HepG2 (cell line): ENCODE results near the gene G6PC3. TPM values are rescaled to one million over a fixed set of nuclear protein-coding genes. Genes with fewer than 3 reads are reported as not detected.

Experiments
- ATAC-seq: fragments of 200-7000 bp; cut with Tn5 transposase; 3 replicates; pipeline ENCODE4 v1.9.1; 2020; ENCODE audit warnings: mild to moderate bottlenecking, moderate library complexity
- BruUV-seq: library from RNA; stranded (reverse); fragments of 400-500 nt; replicated peaks from 2 replicates; lab custom pipeline; 2021; lab: Mats Ljungman, UMichigan
- CTCF ChIA-PET: fragments of 300-600 bp; formaldehyde crosslinking; extraction: SDS; loops from one replicate; lab custom pipeline; 2021; ENCODE audit warnings: low total read pairs, inconsistent platforms, low intra/inter-chr PET ratio; lab: Yijun Ruan, JAX
- POLR2A ChIA-PET: fragments of 350-600 bp; sonication (Branson Sonifier 250); formaldehyde crosslinking; loops from one replicate; lab custom pipeline; 2020; ENCODE audit warnings: antibody characterized with exemption, inconsistent platforms; lab: Yijun Ruan, JAX
- DNase-seq: peaks from one replicate; pipeline ENCODE4 v3.0.0-alpha.2; 2015; ENCODE audit warnings: low spot score
- FAIRE-seq: peaks from 3 replicates; lab custom pipeline; 2011; peaks lifted over from hg19 to GRCh38; lab: Jason Lieb, UNC
- H2AFZ ChIP-seq: one replicate; pipeline ENCODE4 v1.6.1; 2011; ENCODE audit warnings: low read length, inconsistent platforms
- H3K27ac ChIP-seq: fragments of 300-600 bp; 3 replicates; pipeline ENCODE4 v1.8.0; 2011; ENCODE audit warnings: mixed run types, mild to moderate bottlenecking, mixed read lengths, low read length, inconsistent platforms; ENCODE audit not compliant: insufficient read depth; ENCODE audit errors: extremely low read length
- H3K27me3 ChIP-seq, 2 experiments: fragments of 200-600 bp in 1 of 2; 2 replicates in 1 of 2; 3 replicates in 1 of 2; pipeline versions ENCODE4 v1.6.0 to v1.8.0; 2011; ENCODE audit warnings: low read length in 2 of 2, mild to moderate bottlenecking in 2 of 2, moderate library complexity in 2 of 2, inconsistent platforms in 1 of 2; ENCODE audit not compliant: insufficient read depth in 2 of 2, control insufficient read depth in 1 of 2
- H3K36me3 ChIP-seq, 2 experiments: fragments of 200-600 bp in 1 of 2; replicated peaks in 1 of 2; 2 replicates in 1 of 2; 3 replicates in 1 of 2; pipeline versions ENCODE4 v1.5.1 to v1.8.0; 2011; ENCODE audit warnings: low read length in 2 of 2, inconsistent platforms in 1 of 2; ENCODE audit not compliant: insufficient read depth in 2 of 2, control insufficient read depth in 1 of 2
- H3K4me1 ChIP-seq: 2 replicates; pipeline ENCODE4 v1.5.1; 2012; ENCODE audit warnings: low read length, inconsistent platforms; ENCODE audit not compliant: insufficient read depth
- H3K4me2 ChIP-seq: 2 replicates; pipeline ENCODE4 v1.6.0; 2011; ENCODE audit warnings: low read depth, low read length, inconsistent platforms
- H3K4me3 ChIP-seq, 3 experiments: fragments of 200-600 bp in 1 of 3; sonication (generic), shearing (Covaris generic) in 1 of 3; replicated peaks in 1 of 3; 2 replicates each; pipeline ENCODE4 v1.5.1; 2011 to 2016; ENCODE audit warnings: low read length in 3 of 3, inconsistent platforms in 2 of 3, low read depth in 2 of 3, mild to moderate bottlenecking in 2 of 3, control low read depth in 1 of 3, mixed read lengths in 1 of 3; ENCODE audit not compliant: insufficient read depth in 1 of 3
- H3K79me2 ChIP-seq: one replicate; pipeline ENCODE4 v1.6.1; 2011; ENCODE audit warnings: low read length, inconsistent platforms; ENCODE audit not compliant: insufficient read depth
- H3K9ac ChIP-seq: 2 replicates; pipeline ENCODE4 v1.6.0; 2011; ENCODE audit warnings: mild to moderate bottlenecking, low read depth, low read length, inconsistent platforms; ENCODE audit not compliant: insufficient read depth
- H3K9me3 ChIP-seq: 2 replicates; pipeline ENCODE4 v1.5.1; 2012; ENCODE audit warnings: mild to moderate bottlenecking, low read length
- H4K20me1 ChIP-seq: 2 replicates; pipeline ENCODE4 v1.6.0; 2011; ENCODE audit warnings: inconsistent platforms, mild to moderate bottlenecking, low read length, moderate library complexity; ENCODE audit not compliant: insufficient read depth
- ARNTL ChIP-seq: sonication (generic); formaldehyde crosslinking; IDR thresholded peaks from 2 replicates; pipeline ENCODE4 v1.4.0; 2020; ENCODE audit warnings: mild to moderate bottlenecking, missing genetic modification reagents
- DNMT1 ChIP-seq: sonication (generic); formaldehyde crosslinking; IDR thresholded peaks from 2 replicates; pipeline ENCODE4 v1.5.1; 2020; ENCODE audit warnings: mild to moderate bottlenecking, missing genetic modification reagents
- FOXM1 ChIP-seq: sonication (generic); formaldehyde crosslinking; IDR thresholded peaks from 2 replicates; pipeline ENCODE4 v1.5.0; 2020; ENCODE audit warnings: missing genetic modification reagents
- NFYB ChIP-seq: sonication (generic); formaldehyde crosslinking; IDR thresholded peaks from 2 replicates; pipeline ENCODE4 v1.4.0; 2020; ENCODE audit warnings: missing genetic modification reagents
- POLR2A ChIP-seq, 2 experiments: IDR thresholded peaks; 2 replicates each; pipeline ENCODE4 v1.6.1; 2011; ENCODE audit warnings: low read depth in 2 of 2, low read length in 2 of 2, mild to moderate bottlenecking in 1 of 2, moderate library complexity in 1 of 2; ENCODE audit not compliant: insufficient read depth in 1 of 2
- TAF15 ChIP-seq: fragments of 200-400 bp; formaldehyde crosslinking; IDR thresholded peaks from one replicate; pipeline ENCODE4 v1.6.1; 2018; ENCODE audit warnings: mild to moderate bottlenecking, low read depth, low read length; ENCODE audit not compliant: poor library complexity, severe bottlenecking
- ZMAT3 ChIP-seq: sonication (generic); formaldehyde crosslinking; conservative IDR thresholded peaks from 2 replicates; pipeline ENCODE4 v1.7.0; 2021; ENCODE audit warnings: missing genetic modification reagents
- ZNF253 ChIP-seq: sonication (generic); formaldehyde crosslinking; IDR thresholded peaks from 2 replicates; pipeline ENCODE4 v1.8.0; 2022; ENCODE audit warnings: mild to moderate bottlenecking, missing genetic modification reagents, borderline replicate concordance
- ZNF570 ChIP-seq: sonication (generic); formaldehyde crosslinking; IDR thresholded peaks from 2 replicates; pipeline ENCODE4 v1.4.0; 2020; ENCODE audit warnings: mild to moderate bottlenecking, missing genetic modification reagents, borderline replicate concordance
- ZNF724P ChIP-seq: sonication (generic); formaldehyde crosslinking; IDR thresholded peaks from 2 replicates; pipeline ENCODE4 v1.8.0; 2022; ENCODE audit warnings: missing genetic modification reagents, borderline replicate concordance
- ZNF841 ChIP-seq: sonication (generic); formaldehyde crosslinking; IDR thresholded peaks from 2 replicates; pipeline ENCODE4 v1.8.1; 2023; ENCODE audit warnings: missing genetic modification reagents, borderline replicate concordance
- WGBS: methylation state at CpG from one replicate; pipeline ENCODE4 v1.1.6; 2017; ENCODE audit warnings: low lambda C conversion rate; 5-methylcytosine and 5-hydroxymethylcytosine counted together
- in situ Hi-C: cut with HindIII; loops from 2 replicates; pipeline ENCODE4 v1.10.0; 2017; ENCODE audit warnings: low pct_unique_long_range_greater_than_20kb; ENCODE audit not compliant: extremely low pct_ligation_motif_present
- intact Hi-C: fragments of 100-400 bp; cut with micrococcal nuclease; formaldehyde crosslinking; loops from one replicate; pipeline ENCODE4 v1.10.0; 2022; ENCODE audit not compliant: unreplicated experiment
- polyA plus RNA-seq, 8 experiments: library from polyadenylated mRNA; depleted of rRNA in 3 of 8; stranded (reverse) in 7 of 8; unstranded in 1 of 8; fragments of >200 nt; fragmentation: Illumina TruSeq in 4 of 8; extraction: Trizol in 4 of 8; gene quantifications; 2 replicates each; pipeline versions ENCODE4 v1.2.1 to v1.2.3, GENCODE V29; 2011 to 2016; ENCODE audit warnings: low read depth in 4 of 8, missing spikeins in 1 of 8, mixed read lengths in 1 of 8; ENCODE audit not compliant: insufficient read depth in 1 of 8
- total RNA-seq, 5 experiments: library from RNA; depleted of rRNA; stranded (reverse); fragments of >200 nt; fragmentation: Illumina TruSeq; extraction: Trizol; gene quantifications; 2 replicates each; pipeline ENCODE4 v1.2.3, GENCODE V29; 2016; ENCODE audit warnings: low read depth in 1 of 5
- TF ChIP-seq, protein P1 (sequence below): sonication (generic); formaldehyde crosslinking; IDR thresholded peaks from 2 replicates; pipeline ENCODE4 v1.8.0; 2022; ENCODE audit warnings: missing genetic modification reagents, mild to moderate bottlenecking, moderate library complexity, borderline replicate concordance
- TF ChIP-seq, protein P2 (sequence below): sonication (generic); formaldehyde crosslinking; IDR thresholded peaks from 2 replicates; pipeline ENCODE4 v1.4.0; 2020; ENCODE audit warnings: low read depth, missing genetic modification reagents
- TF ChIP-seq, protein P3 (sequence below): sonication (generic); formaldehyde crosslinking; IDR thresholded peaks from 2 replicates; pipeline ENCODE4 v1.4.0; 2020; ENCODE audit warnings: mild to moderate bottlenecking, missing genetic modification reagents

The G6PC3 gene
- total and polyA plus RNA-seq, 2 of the 13 experiments (the other 11 are each of a cell fraction or from before 2014, with no cell fraction given): 38.5 to 75.8 TPM

DNA sequence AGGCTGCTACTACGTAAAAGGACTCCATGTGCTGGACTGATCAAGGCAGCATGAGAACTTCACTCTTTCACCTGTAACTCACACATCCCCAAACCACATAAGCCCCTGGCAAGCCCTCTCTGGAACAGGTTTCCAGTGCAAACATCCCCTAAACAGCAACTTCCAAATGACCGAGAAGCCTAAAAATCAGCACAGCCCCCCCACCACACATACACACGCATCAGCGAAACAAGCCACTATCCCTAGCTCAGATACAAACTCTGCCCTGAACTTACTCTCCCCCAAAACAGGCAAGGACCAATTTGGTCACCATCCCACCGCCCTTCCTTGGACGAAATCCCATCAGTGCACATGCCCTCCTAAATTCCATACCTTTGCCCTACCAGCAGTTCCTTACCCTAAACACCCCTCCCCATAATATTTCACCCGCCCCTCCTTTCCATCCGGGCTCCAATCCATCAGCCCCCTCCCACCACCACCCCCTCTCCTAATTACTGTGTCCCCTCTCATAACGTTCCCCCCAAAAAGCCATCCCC is 4.8 kb upstream of the G6PC3 start (continued):
- TF ChIP-seq NFYB (CRISPR knock-in tag) (0 out of 2 replicates have a peak, but pooled peaks have one; percentile 3), ZNF253 (no peak), ZNF841 (CRISPR knock-in tag) (no peak), TAF15 (no peak)
- TF ChIP-seq, all 625 proteins: peak for 25

DNA sequence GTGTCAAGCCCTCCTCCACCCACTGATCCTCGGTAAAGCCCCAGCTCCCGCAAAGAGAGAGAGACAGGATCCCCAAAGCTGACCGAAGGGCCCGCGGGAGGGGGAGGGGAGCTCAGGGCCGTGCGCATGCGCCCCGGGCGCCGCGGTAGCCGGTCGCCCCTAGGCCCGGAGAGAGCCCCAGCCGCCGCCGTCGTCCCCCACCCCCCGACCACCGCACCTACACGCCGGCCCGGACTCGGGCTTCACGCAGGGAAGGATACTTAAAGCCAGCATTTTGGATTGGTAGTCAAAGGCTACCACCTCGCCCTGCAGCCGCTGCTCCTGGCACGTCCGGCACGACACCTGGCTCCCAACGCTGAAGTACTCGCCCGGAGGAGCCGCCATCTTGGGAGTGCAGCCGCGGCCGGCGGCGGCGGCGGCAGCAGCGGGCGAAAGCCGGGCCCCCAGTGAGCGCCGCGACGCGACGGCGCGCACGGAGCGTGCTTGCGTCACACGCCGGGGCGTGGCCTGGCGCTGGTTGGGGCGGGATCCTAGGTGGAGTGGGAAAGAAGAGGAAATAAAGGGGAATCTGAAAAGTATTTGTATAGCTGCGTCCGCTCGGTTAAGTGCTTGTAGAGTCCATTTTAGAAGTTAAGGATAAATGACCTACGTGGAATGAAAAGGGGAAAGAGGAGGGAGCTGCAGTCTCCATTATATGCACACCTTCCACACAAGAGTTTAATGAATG is 4.2 kb upstream of the G6PC3 start, which contains the start of gene LSM12:
LSM12 (minus strand) TSS at position 468 of the 727 bp plus-strand sequence; CDS start at position 384, 84 bp downstream.
- BruUV-seq: no TSS peak
- Histone ChIP-seq H4K20me1 (no peaks in the 10 kb centered on the region; the same call in 1 of the 2 replicates), H3K4me2 (peak within 1 kb of the TSS; percentile 99), H3K36me3 (peaks cover 4 to 26% of the 10 kb centered on the region in 2 experiments; a peak in 4 of 5 replicates), H3K4me3 (peak within 1 kb of the TSS; percentile 75 to 100 (median 90)), H3K9me3 (no peaks in the 10 kb centered on the region), H3K79me2 (peaks cover 52% of the 10 kb centered on the region), H3K27ac (peak within 1 kb of the TSS; percentile 94), H3K4me1 (peaks cover 57% of the 10 kb centered on the region), H3K27me3 (peaks cover 0 to 3% of the 10 kb centered on the region in 2 experiments; a peak in 1 of 5 replicates), H3K9ac (peak within 1 kb of the TSS; percentile 96), H2AFZ (no peak within 1 kb of the TSS)
- ATAC-seq: peak; percentile 70
- intact Hi-C loops: no loop called here
- FAIRE-seq: no peak
- DNase-seq: peak; percentile 90
- in situ Hi-C loops: no loop called here
- ChIA-PET CTCF (no interaction called here), POLR2A (interaction anchor here (0.6 to 3.1 kb wide), 30 partner anchors 8 to 155 kb away, joined by 3 to 31 read pairs (median 6); partner anchors contain the start of genes HDAC5, NAGS, TMEM101 and TMUB2)
- 1% methylated on average over 51 of the region's 65 CpGs for whole genome bisulfite sequencing
- TF ChIP-seq ARNTL (CRISPR knock-in tag) (peak; percentile 64; the same call in 1 of the 2 replicates), DNMT1 (CRISPR knock-in tag) (peak; percentile 51; the same call in 1 of the 2 replicates), ZNF724P (CRISPR knock-in tag) (peak; percentile 51; the same call in 1 of the 2 replicates), POLR2A (IDR thresholded peaks at IDR 0.05; ENCODE audit: insufficient read depth in 1 of 2, low read depth in 2 of 2, low read length in 2 of 2) (peak; percentile 70 to 80), ZNF570 (0 out of 2 replicates have a peak, but pooled peaks have one; percentile 35), ZMAT3 (peak; percentile 16; the same call in 1 of the 2 replicates), FOXM1 (CRISPR knock-in tag) (peak; percentile 40; the same call in 1 of the 2 replicates)
- TF ChIP-seq, protein P1, sequence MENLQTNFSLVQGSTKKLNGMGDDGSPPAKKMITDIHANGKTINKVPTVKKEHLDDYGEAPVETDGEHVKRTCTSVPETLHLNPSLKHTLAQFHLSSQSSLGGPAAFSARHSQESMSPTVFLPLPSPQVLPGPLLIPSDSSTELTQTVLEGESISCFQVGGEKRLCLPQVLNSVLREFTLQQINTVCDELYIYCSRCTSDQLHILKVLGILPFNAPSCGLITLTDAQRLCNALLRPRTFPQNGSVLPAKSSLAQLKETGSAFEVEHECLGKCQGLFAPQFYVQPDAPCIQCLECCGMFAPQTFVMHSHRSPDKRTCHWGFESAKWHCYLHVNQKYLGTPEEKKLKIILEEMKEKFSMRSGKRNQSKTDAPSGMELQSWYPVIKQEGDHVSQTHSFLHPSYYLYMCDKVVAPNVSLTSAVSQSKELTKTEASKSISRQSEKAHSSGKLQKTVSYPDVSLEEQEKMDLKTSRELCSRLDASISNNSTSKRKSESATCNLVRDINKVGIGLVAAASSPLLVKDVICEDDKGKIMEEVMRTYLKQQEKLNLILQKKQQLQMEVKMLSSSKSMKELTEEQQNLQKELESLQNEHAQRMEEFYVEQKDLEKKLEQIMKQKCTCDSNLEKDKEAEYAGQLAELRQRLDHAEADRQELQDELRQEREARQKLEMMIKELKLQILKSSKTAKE (CRISPR knock-in tag): no peak
- TF ChIP-seq, protein P2, sequence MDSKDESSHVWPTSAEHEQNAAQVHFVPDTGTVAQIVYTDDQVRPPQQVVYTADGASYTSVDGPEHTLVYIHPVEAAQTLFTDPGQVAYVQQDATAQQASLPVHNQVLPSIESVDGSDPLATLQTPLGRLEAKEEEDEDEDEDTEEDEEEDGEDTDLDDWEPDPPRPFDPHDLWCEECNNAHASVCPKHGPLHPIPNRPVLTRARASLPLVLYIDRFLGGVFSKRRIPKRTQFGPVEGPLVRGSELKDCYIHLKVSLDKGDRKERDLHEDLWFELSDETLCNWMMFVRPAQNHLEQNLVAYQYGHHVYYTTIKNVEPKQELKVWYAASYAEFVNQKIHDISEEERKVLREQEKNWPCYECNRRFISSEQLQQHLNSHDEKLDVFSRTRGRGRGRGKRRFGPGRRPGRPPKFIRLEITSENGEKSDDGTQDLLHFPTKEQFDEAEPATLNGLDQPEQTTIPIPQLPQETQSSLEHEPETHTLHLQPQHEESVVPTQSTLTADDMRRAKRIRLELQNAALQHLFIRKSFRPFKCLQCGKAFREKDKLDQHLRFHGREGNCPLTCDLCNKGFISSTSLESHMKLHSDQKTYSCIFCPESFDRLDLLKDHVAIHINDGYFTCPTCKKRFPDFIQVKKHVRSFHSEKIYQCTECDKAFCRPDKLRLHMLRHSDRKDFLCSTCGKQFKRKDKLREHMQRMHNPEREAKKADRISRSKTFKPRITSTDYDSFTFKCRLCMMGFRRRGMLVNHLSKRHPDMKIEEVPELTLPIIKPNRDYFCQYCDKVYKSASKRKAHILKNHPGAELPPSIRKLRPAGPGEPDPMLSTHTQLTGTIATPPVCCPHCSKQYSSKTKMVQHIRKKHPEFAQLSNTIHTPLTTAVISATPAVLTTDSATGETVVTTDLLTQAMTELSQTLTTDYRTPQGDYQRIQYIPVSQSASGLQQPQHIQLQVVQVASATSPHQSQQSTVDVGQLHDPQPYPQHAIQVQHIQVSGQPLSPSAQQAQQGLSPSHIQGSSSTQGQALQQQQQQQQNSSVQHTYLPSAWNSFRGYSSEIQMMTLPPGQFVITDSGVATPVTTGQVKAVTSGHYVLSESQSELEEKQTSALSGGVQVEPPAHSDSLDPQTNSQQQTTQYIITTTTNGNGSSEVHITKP (CRISPR knock-in tag): no peak
- TF ChIP-seq, protein P3, sequence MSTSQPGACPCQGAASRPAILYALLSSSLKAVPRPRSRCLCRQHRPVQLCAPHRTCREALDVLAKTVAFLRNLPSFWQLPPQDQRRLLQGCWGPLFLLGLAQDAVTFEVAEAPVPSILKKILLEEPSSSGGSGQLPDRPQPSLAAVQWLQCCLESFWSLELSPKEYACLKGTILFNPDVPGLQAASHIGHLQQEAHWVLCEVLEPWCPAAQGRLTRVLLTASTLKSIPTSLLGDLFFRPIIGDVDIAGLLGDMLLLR: peak; percentile 62; the same call in 1 of the 2 replicates
